GM12892 (cell line): ENCODE measurements around the gene C10orf90.

ENCODE experiments used
- POLR2A ChIP-seq: IDR thresholded peaks from 2 replicates; pipeline ENCODE4 v1.6.1; 2011; ENCODE audit warnings: low read depth, low read length, control low read depth
- POLR2AphosphoS5 ChIP-seq: IDR thresholded peaks from 2 replicates; pipeline ENCODE4 v1.6.1; 2011; ENCODE audit warnings: low read depth, low read length, control low read depth
- TAF1 ChIP-seq: IDR thresholded peaks from 2 replicates; pipeline ENCODE4 v1.6.1; 2011; ENCODE audit warnings: low read depth, mild to moderate bottlenecking, control low read depth, low read length, borderline replicate concordance

GRCh38 chr10:126685756-126686155, 15.3 kb upstream of the C10orf90 start:
- TF ChIP-seq TAF1 (no peak), POLR2A (no peak), POLR2AphosphoS5 (no peak)
